Mesenteric fat pad (tissue), 1 donor: ENCODE measurements around the gene PELI2. TPM values are rescaled to one million over a fixed set of nuclear protein-coding genes. Genes with fewer than 3 reads are reported as not detected.

Experiments used
- DNase-seq: peaks from one replicate; pipeline ENCODE4 v3.0.0-alpha.2; 2020; ENCODE audit warnings: low spot score
- total RNA-seq: library from RNA; stranded (reverse); fragmentation: NEBNext Ultra II Directional; extraction: Animal tissue kit (Norgen Biotek cat#: 25700); gene quantifications from one replicate; pipeline ENCODE4 v1.2.1, GENCODE V29; 2021
- donor health status: DM: yes; HTN: yes; CAD: no.

Gene PELI2
- total RNA-seq, 1 donor from 2014 or later = 7.3 TPM

GRCh38 chr14:56118611-56119181 is 485 bp downstream of the PELI2 start:
- peak; percentile 92 for DNase-seq

GRCh38 chr14:56119201-56119981 is 1.2 kb downstream of the PELI2 start:
- no peak for DNase-seq

GRCh38 chr14:56120091-56120691 is 2.0 kb downstream of the PELI2 start:
- DNase-seq = no peak

GRCh38 chr14:56121816-56122215 is 3.6 kb downstream of the PELI2 start:
- DNase-seq = no peak

GRCh38 chr14:56122301-56122700 is 4.1 kb downstream of the PELI2 start:
- no peak for DNase-seq

- no peak for DNase-seq
These were observed 6.1 kb downstream of the PELI2 start for GRCh38 chr14:56124327-56124726.

GRCh38 chr14:56125772-56126636 is 7.8 kb downstream of the PELI2 start:
- DNase-seq = no peak

- DNase-seq = no peak
These were observed 8.4 kb downstream of the PELI2 start for GRCh38 chr14:56126637-56126913.

GRCh38 chr14:56127156-56127555 is 8.9 kb downstream of the PELI2 start:
- DNase-seq = no peak

GRCh38 chr14:56129092-56129491 is 10.9 kb downstream of the PELI2 start:
- DNase-seq = no peak

- DNase-seq = no peak
These were observed 11.7 kb downstream of the PELI2 start for GRCh38 chr14:56129933-56130332.

- no peak for DNase-seq
These were observed 13.0 kb downstream of the PELI2 start for GRCh38 chr14:56131004-56131864.

GRCh38 chr14:56131865-56132833 is 13.9 kb downstream of the PELI2 start:
- DNase-seq = no peak

- DNase-seq = no peak
These were observed 15.3 kb downstream of the PELI2 start for GRCh38 chr14:56133547-56133946.

GRCh38 chr14:56135001-56135400 is 16.8 kb downstream of the PELI2 start:
- DNase-seq = no peak

GRCh38 chr14:56135668-56136067 is 17.5 kb downstream of the PELI2 start:
- no peak for DNase-seq

- no peak for DNase-seq
These were observed 18.6 kb downstream of the PELI2 start for GRCh38 chr14:56136571-56137452.

- DNase-seq = no peak
These were observed 19.2 kb downstream of the PELI2 start for GRCh38 chr14:56137453-56137807.

- no peak for DNase-seq
These were observed 19.6 kb downstream of the PELI2 start for GRCh38 chr14:56137849-56138248.
